Non-pigmented ciliary epithelial cell (primary cell): ENCODE data around the gene BMP5.

Experiments used
- DNase-seq: peaks from one replicate; pipeline ENCODE4 v3.0.0-alpha.2; 2010; ENCODE audit warnings: low read depth

BMP5 gene

GRCh38 chr6:55811074-55811473 lies 64.3 kb downstream of the BMP5 start:
- DNase-seq: no peak

GRCh38 chr6:55802259-55802658 lies 73.1 kb downstream of the BMP5 start:
- no peak for DNase-seq

- DNase-seq: no peak
Measured at GRCh38 chr6:55798571-55798970, 76.8 kb downstream of the BMP5 start.

- peak; percentile 28 for DNase-seq
Measured at GRCh38 chr6:55794136-55794812, 81.1 kb downstream of the BMP5 start.

GRCh38 chr6:55785273-55785672 lies 90.1 kb downstream of the BMP5 start:
- DNase-seq: no peak

- DNase-seq: no peak
Measured at GRCh38 chr6:55782275-55782674, 93.1 kb downstream of the BMP5 start.

- DNase-seq: no peak
Measured at GRCh38 chr6:55778705-55779104, 96.7 kb downstream of the BMP5 start.

- DNase-seq: no peak
Measured at GRCh38 chr6:55777469-55777868, 97.9 kb downstream of the BMP5 start.

- DNase-seq: no peak
Measured at GRCh38 chr6:55776113-55776512, 99.3 kb downstream of the BMP5 start.

GRCh38 chr6:55775029-55775318 lies 100.4 kb downstream of the BMP5 start:
- no peak for DNase-seq

GRCh38 chr6:55774286-55775028 lies 100.9 kb downstream of the BMP5 start:
- no peak for DNase-seq

GRCh38 chr6:55773620-55774216 lies 101.7 kb downstream of the BMP5 start:
- DNase-seq: no peak

GRCh38 chr6:55772730-55773129 lies 102.7 kb downstream of the BMP5 start:
- no peak for DNase-seq

GRCh38 chr6:55759536-55759935 lies 115.9 kb downstream of the BMP5 start:
- no peak for DNase-seq

- peak; percentile 65 for DNase-seq
Measured at GRCh38 chr6:55758156-55758937, 117.0 kb downstream of the BMP5 start.

- no peak for DNase-seq
Measured at GRCh38 chr6:55756531-55757031, 118.8 kb downstream of the BMP5 start.

GRCh38 chr6:55748880-55749279 lies 126.5 kb downstream of the BMP5 start:
- DNase-seq: no peak

GRCh38 chr6:55746473-55746872 lies 128.9 kb downstream of the BMP5 start:
- DNase-seq: no peak

- DNase-seq: no peak
Measured at GRCh38 chr6:55734256-55734655, 141.1 kb downstream of the BMP5 start.

GRCh38 chr6:55729665-55730064 lies 145.7 kb downstream of the BMP5 start:
- DNase-seq: no peak

- no peak for DNase-seq
Measured at GRCh38 chr6:55726144-55726543, 149.2 kb downstream of the BMP5 start.

GRCh38 chr6:55714831-55715230 lies 160.6 kb downstream of the BMP5 start:
- no peak for DNase-seq

- no peak for DNase-seq
Measured at GRCh38 chr6:55713436-55713835, 162.0 kb downstream of the BMP5 start.
